Measurements from ENCODE around the gene UBA52. TPM values are rescaled to one million over a fixed set of nuclear protein-coding genes. Genes with fewer than 3 reads are reported as not detected.
"Not testable (repeated sequence)": the region's sequence is repeated elsewhere in the genome, so short reads cannot be mapped to it uniquely, and the experiment has no call there.

The UBA52 gene
- polyA plus RNA-seq (2011; rRNA removed) (2,336 and 2,472 TPM in 2 replicates), polyA minus RNA-seq (2011; rRNA and poly(A)+ RNA removed) (975 and 1,899 TPM in 2 replicates)

DNA sequence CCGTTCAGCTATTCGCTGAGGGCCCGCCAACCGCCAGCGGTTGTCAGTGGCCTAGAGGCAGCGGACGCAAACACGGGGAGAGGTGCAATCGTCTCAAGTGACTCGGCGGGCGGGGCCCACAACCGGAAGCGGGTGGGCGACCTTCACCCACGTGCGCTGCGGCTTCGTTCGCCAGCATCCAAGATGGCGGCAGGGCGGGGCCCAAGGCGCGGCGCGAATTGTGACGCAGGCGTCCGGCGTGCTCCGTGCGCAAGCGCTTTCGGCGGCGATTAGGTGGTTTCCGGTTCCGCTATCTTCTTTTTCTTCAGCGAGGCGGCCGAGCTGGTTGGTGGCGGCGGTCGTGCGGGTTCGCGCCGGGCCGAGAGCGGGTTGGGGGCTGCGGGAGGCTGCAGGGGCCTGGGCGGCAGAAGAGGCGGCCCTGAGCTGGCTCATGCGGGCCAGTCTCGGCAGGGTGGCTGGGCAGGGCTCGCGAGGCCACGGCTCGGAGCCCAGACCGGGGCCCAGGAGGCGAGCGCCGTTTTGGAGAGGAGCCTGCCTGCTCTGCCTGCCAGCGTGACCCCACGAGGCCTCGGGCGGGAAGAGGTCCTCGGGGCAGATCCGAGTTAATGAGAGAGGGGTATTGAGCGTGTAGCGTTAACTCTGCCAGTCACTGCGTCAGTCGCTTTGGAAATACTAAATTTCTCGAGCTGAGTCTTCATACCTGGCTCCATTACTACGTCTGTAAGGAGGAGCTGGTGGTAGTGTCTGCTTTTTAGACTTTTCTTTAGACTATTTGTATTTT lies at the start of gene UBA52:
Gene UBA52, plus strand, starts transcription at position 294 of the 781 bp plus-strand sequence. CDS start 1,444 bp downstream, outside the sequence.
- peak; percentile 79 for DNase-seq (ENCODE audit: low read depth)
- TF ChIP-seq CTCF (IDR thresholded peaks at IDR 0.05; ENCODE audit: insufficient read depth, low read depth, low read length), result no peak
- no peaks in the 10 kb centered on the region for H3K27me3 ChIP-seq (ENCODE audit: control insufficient read depth, insufficient read depth, low read length)
- H3K36me3 ChIP-seq (ENCODE audit: control insufficient read depth, insufficient read depth, low read length), result peaks cover 30% of the 10 kb centered on the region
- H3K4me3 ChIP-seq (ENCODE audit: low read depth, low read length), result peak within 1 kb of the TSS; percentile 81
- ChIA-PET CTCF (interaction anchor here (0.5 to 3.6 kb wide), 13 partner anchors 9 to 296 kb away, joined by 3 to 37 read pairs (median 3); partner anchors contain the start of genes KXD1 and REX1BD), POLR2A (no interaction called here)

GRCh38 chr19:18522124-18522861 lies 49.4 kb upstream of the UBA52 start:
- Histone ChIP-seq H3K4me3 (ENCODE audit: low read depth, low read length) (peak overlapping the region; percentile 100), H3K27me3 (ENCODE audit: control insufficient read depth, insufficient read depth, low read length) (no peaks in the 10 kb centered on the region), H3K36me3 (ENCODE audit: control insufficient read depth, insufficient read depth, low read length) (no peaks in the 10 kb centered on the region)
- peak; percentile 100 for DNase-seq (ENCODE audit: low read depth)
- TF ChIP-seq CTCF (IDR thresholded peaks at IDR 0.05; ENCODE audit: insufficient read depth, low read depth, low read length), result peak; percentile 36
- ChIA-PET POLR2A (interaction anchor here (0.6 kb wide), 1 partner anchor 36 kb away, joined by 3 read pairs; no protein-coding TSS in a partner anchor), CTCF (interaction anchor here (0.9 to 1.8 kb wide), 5 partner anchors 22 to 67 kb away, joined by 3 to 5 read pairs (median 4); partner anchors contain the start of gene REX1BD)

- H3K36me3 ChIP-seq (ENCODE audit: control insufficient read depth, insufficient read depth, low read length); DNase-seq (ENCODE audit: low read depth); H3K4me3 ChIP-seq (ENCODE audit: low read depth, low read length); H3K27me3 ChIP-seq (ENCODE audit: control insufficient read depth, insufficient read depth, low read length); POLR2A ChIA-PET: not testable (repeated sequence)
- CTCF ChIA-PET, result interaction anchor here (0.7 to 1.8 kb wide), 3 partner anchors 42 to 67 kb away, joined by 3 to 5 read pairs (median 3); no protein-coding TSS in a partner anchor
Observed at GRCh38 chr19:18522862-18523440, 48.7 kb upstream of the UBA52 start.

DNA sequence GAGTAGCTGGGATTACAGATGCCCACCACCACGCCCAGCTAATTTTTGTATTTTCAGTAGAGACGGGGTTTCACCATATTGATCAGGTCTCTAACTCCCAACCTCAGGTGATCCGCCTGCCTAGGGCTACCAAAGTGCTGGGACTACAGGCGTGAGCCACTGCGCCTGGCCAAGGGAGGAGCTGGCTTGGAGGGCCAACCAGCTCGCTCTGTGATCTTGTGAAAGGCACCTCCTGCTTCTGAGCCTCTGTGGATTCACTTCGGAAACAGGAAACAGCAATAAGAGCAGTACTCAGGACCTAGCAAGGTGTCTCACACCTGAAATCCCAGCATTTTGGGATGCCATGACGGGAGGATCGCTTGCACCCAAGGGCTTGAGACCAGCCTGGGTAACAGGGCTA lies 47.8 kb upstream of the UBA52 start:
- POLR2A ChIA-PET, result no interaction called here
- H3K36me3 ChIP-seq (ENCODE audit: control insufficient read depth, insufficient read depth, low read length), result no peaks in the 10 kb centered on the region
- TF ChIP-seq CTCF (IDR thresholded peaks at IDR 0.05; ENCODE audit: insufficient read depth, low read depth, low read length), result no peak
- H3K27me3 ChIP-seq (ENCODE audit: control insufficient read depth, insufficient read depth, low read length), result no peaks in the 10 kb centered on the region
- no peak for DNase-seq (ENCODE audit: low read depth)
- CTCF ChIA-PET, result interaction anchor here (0.7 kb wide), 2 partner anchors 57 to 66 kb away, joined by 3 read pairs; no protein-coding TSS in a partner anchor
- H3K4me3 ChIP-seq (ENCODE audit: low read depth, low read length), result no peak overlapping the region

DNA sequence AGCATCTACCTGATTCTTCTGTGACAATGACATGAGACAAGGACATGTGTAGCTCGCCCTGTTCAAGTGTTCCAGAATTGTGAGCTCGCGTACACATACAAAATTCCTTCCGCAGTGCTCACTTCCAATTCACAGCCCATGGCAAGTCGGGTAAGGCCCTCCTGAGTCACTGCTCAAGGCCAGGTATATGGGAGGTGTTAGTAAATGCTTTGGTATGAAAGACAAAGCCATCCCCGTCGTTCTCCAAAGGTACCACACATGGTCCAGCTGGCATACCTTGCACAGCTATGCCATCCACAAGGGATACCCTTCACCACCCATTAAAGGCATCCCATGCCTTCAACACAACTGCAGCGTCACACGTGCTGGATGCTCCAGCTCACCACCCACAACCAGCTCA lies 45.3 kb upstream of the UBA52 start:
- POLR2A ChIA-PET, result no interaction called here
- CTCF ChIA-PET, result interaction anchor here (0.6 kb wide), 1 partner anchor 55 kb away, joined by 3 read pairs; no protein-coding TSS in a partner anchor
- H3K27me3 ChIP-seq (ENCODE audit: control insufficient read depth, insufficient read depth, low read length), result no peaks in the 10 kb centered on the region

More for the DNA sequence above, 45.3 kb upstream of the UBA52 start:
- Histone ChIP-seq H3K36me3 (ENCODE audit: control insufficient read depth, insufficient read depth, low read length) (no peaks in the 10 kb centered on the region), H3K4me3 (ENCODE audit: low read depth, low read length) (no peak overlapping the region)
- DNase-seq (ENCODE audit: low read depth), result no peak
- no peak for TF ChIP-seq CTCF (IDR thresholded peaks at IDR 0.05; ENCODE audit: insufficient read depth, low read depth, low read length)

Measured in BJ (cell line).